A673 (cell line): Measurements from ENCODE around the gene MAP3K8. TPM values are rescaled to one million over a fixed set of nuclear protein-coding genes. Genes with fewer than 3 reads are reported as not detected.

Experiments
- BruUV-seq: library from RNA; stranded (reverse); fragments of 400-500 nt; replicated peaks from 2 replicates; lab custom pipeline; 2021; lab: Mats Ljungman, UMichigan
- CTCF ChIA-PET: fragments of 300-600 bp; sonication (Branson Sonifier 250); formaldehyde crosslinking; loops from one replicate; lab custom pipeline; 2022; ENCODE audit warnings: antibody characterized with exemption; lab: Charles Lee
- POLR2A ChIA-PET: fragments of 300-600 bp; sonication (Branson Sonifier 250); formaldehyde crosslinking; loops from one replicate; lab custom pipeline; 2022; ENCODE audit warnings: antibody characterized with exemption; ENCODE audit not compliant: low non-redundant PET; lab: Charles Lee
- DNase-seq: peaks from one replicate; pipeline ENCODE4 v3.0.0-alpha.2; 2015; ENCODE audit warnings: low spot score
- H3K27ac ChIP-seq: fragments of 200-600 bp; sonication (generic); 2 replicates; pipeline ENCODE4 v1.5.1; 2016; ENCODE audit warnings: mixed run types, low read depth, mild to moderate bottlenecking, mixed read lengths, antibody characterized with exemption, low read length; ENCODE audit not compliant: poor library complexity, severe bottlenecking
- H3K27me3 ChIP-seq: fragments of 200-600 bp; sonication (generic); replicated peaks from 2 replicates; pipeline ENCODE4 v1.6.1; 2017; ENCODE audit warnings: mixed run types, low read depth, mild to moderate bottlenecking, mixed read lengths, antibody characterized with exemption, low read length; ENCODE audit not compliant: insufficient read depth, poor library complexity
- H3K36me3 ChIP-seq: fragments of 200-600 bp; sonication (generic); 2 replicates; pipeline ENCODE4 v1.6.1; 2016; ENCODE audit warnings: mixed run types, mild to moderate bottlenecking, mixed read lengths, antibody characterized with exemption, low read length; ENCODE audit not compliant: insufficient read depth, poor library complexity, severe bottlenecking
- H3K4me1 ChIP-seq: fragments of 200-600 bp; sonication (generic); 2 replicates; pipeline ENCODE4 v1.6.1; 2017; ENCODE audit warnings: mixed run types, mild to moderate bottlenecking, mixed read lengths, antibody characterized with exemption, low read length; ENCODE audit not compliant: insufficient read depth, poor library complexity, severe bottlenecking
- H3K4me3 ChIP-seq: fragments of 200-600 bp; sonication (generic); 2 replicates; pipeline ENCODE4 v1.5.1; 2016; ENCODE audit warnings: low read depth, mixed run types, mild to moderate bottlenecking, mixed read lengths, low read length; ENCODE audit not compliant: poor library complexity, severe bottlenecking
- H3K9me3 ChIP-seq: fragments of 200-600 bp; sonication (generic); 2 replicates; pipeline ENCODE4 v1.6.1; 2016; ENCODE audit warnings: mixed run types, low read depth, mild to moderate bottlenecking, mixed read lengths, antibody characterized with exemption, low read length; ENCODE audit not compliant: poor library complexity, severe bottlenecking
- CTCF ChIP-seq: fragments of 300-800, 200-600 bp; sonication (generic); conservative IDR thresholded peaks from 2 replicates; pipeline ENCODE4 v1.5.1; 2017; ENCODE audit warnings: low read depth, mild to moderate bottlenecking, antibody characterized with exemption, low read length, moderate library complexity, mixed read lengths
- EZH2 ChIP-seq: fragments of 200-600 bp; sonication (generic); IDR thresholded peaks from 2 replicates; pipeline ENCODE4 v1.6.1; 2017; ENCODE audit warnings: borderline replicate concordance, low read depth, mild to moderate bottlenecking, mixed read lengths, antibody characterized with exemption, low read length; ENCODE audit not compliant: poor library complexity, severe bottlenecking
- intact Hi-C: fragments of 100-400 bp; cut with micrococcal nuclease; formaldehyde crosslinking; loops from one replicate; pipeline ENCODE4 v1.10.0; 2022; ENCODE audit not compliant: unreplicated experiment
- total RNA-seq: library from RNA; stranded (reverse); gene quantifications from 2 replicates; pipeline ENCODE4 v1.2.3, GENCODE V29; 2021

MAP3K8 gene
- total RNA-seq, 1 experiment from 2014 or later: 4.5 TPM

DNA sequence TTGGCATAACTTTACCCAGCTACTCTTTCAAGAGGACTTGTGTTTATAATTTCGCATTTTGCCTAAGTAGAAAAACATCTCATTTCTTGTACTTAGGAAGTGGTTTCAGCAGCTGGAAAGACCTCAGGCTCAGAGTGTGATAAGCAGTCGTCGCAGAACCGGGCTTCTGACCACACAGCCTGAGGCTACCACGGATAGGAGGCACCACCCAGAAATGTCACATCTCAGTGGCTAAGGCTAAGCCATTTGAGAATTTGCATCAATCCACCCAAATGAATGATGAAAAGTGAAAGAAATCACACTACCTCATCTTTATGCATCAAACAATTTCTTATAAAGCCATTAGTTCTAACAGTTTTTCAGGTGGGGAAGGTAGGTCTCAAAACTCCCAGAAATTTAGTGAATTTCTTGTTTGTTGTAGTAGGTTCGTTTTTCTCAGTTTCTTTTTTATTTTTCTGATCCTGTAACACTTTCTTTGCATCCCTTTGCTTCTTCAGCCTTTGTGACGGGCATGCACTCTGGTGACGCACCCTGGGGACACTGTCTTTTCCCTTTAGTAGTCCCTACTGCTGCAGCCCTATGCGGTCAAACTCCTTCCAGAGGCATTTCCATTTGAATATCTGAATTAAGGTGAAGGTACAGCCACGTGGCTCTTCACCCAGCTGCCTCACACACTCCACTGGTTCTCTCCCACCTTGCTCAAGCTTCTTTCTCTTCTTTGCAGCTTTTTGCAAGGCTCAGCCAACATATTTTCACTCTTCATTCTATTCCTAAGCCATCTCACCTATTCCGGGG, 68.5 kb downstream of the MAP3K8 start:
- no peaks in the 10 kb centered on the region for H3K27me3 ChIP-seq
- BruUV-seq: no TSS peak
- TF ChIP-seq CTCF (no peak), EZH2 (no peak)
- intact Hi-C loops: no loop called here
- H3K4me3 ChIP-seq: no peak overlapping the region
- no peak for DNase-seq
- H3K36me3 ChIP-seq: no peaks in the 10 kb centered on the region
- ChIA-PET CTCF (no interaction called here), POLR2A (no interaction called here)
- H3K27ac ChIP-seq: no peak overlapping the region
- no peaks in the 10 kb centered on the region for H3K4me1 ChIP-seq
- H3K9me3 ChIP-seq: no peaks in the 10 kb centered on the region

DNA sequence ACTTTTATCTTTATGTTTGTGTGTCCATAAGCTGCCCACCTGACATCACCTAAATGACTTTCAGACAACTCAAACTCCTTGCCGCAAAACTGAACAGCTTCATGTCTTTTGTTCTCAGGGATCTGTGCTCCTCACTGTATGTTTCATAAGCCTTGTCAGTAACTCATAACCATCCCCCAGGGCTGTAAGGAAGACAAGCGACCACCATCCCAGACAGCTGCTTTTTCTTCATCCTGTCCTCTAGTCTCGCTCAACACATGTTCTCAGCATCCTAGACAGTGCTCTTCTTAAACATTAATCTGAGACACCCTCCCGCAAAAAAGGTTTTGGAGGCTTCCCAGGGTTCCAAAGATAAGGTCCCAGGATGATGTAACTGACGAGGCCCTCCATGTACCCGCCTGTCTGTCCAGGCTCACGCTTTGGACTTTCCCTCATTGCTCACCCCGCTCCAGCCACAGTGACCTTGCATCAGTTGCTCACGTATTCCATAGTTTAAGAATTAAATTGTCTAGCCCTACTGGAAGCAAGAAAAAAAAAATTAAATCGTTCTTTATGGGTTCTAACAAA, 69.8 kb downstream of the MAP3K8 start:
- intact Hi-C loops: no loop called here
- no peaks in the 10 kb centered on the region for H3K4me1 ChIP-seq
- no TSS peak for BruUV-seq
- H3K36me3 ChIP-seq: no peaks in the 10 kb centered on the region
- no peaks in the 10 kb centered on the region for H3K27me3 ChIP-seq
- H3K9me3 ChIP-seq: no peaks in the 10 kb centered on the region
- no peak for DNase-seq
- no peak overlapping the region for H3K4me3 ChIP-seq
- ChIA-PET CTCF (no interaction called here), POLR2A (no interaction called here)
- TF ChIP-seq EZH2: no peak
- TF ChIP-seq CTCF: no peak
- H3K27ac ChIP-seq: no peak overlapping the region

GRCh38 chr10:30505543-30506298, 71.7 kb downstream of the MAP3K8 start:
- intact Hi-C loops: no loop called here
- no peaks in the 10 kb centered on the region for H3K27me3 ChIP-seq
- no peak overlapping the region for H3K27ac ChIP-seq
- POLR2A ChIA-PET: no interaction called here
- no TSS peak for BruUV-seq
- no peaks in the 10 kb centered on the region for H3K36me3 ChIP-seq
- no peaks in the 10 kb centered on the region for H3K4me1 ChIP-seq
- no peak for TF ChIP-seq CTCF
- no peak for TF ChIP-seq EZH2
- DNase-seq: no peak
- CTCF ChIA-PET: no interaction called here
- no peaks in the 10 kb centered on the region for H3K9me3 ChIP-seq
- H3K4me3 ChIP-seq: no peak overlapping the region
